CD4-positive, alpha-beta T cell treated with Interleukin-15 for 4 hours (primary cell): ENCODE measurements around the gene TM9SF4.
A peak's percentile ranks its signal among the peaks of the same experiment; 100 is the strongest.
"Not testable (repeated sequence)": the region's sequence is repeated elsewhere in the genome, so short reads cannot be mapped to it uniquely, and the experiment has no call there.

Source experiments
- DNase-seq: peaks from one replicate; pipeline ENCODE4 v3.0.0-alpha.2; 2020; ENCODE audit warnings: low spot score

Gene TM9SF4

DNA sequence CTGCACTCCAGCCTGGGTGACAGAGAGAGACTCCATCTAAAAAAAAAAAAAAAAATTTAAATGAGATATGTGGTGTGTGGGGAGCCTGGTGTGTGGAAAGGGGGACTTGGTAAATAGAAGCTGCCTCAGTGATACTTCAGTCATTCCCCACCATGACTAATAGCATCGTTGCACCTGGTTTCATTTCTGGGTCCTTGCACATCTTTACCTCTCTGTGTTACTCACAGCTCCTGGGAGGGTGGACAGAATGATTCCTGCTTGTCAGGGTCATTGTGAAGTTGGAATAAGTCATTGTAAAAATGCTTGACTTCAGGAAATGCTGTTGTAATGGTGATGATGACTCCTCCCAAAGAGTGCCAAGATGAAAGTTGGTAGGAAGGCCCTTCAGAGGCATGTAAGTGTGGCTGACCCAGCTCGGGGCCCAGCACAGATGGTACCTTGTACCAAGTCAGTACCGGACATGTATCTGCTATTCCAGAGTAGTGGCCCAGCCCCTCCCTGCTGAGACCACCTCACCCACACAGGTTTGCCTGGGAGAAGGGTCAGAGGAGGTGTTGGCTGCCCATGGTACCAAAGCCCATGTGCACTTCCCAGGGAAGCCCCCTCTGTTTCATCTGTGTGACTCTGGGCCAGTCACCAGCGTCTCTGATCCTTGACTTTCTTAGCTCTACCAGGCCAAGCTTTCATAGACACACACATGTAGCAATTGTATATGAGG lies 49.6 kb downstream of the TM9SF4 start:
- DNase-seq, result no peak

- no peak for DNase-seq
Measured at GRCh38 chr20:32159766-32160221, 50.3 kb downstream of the TM9SF4 start.

DNA sequence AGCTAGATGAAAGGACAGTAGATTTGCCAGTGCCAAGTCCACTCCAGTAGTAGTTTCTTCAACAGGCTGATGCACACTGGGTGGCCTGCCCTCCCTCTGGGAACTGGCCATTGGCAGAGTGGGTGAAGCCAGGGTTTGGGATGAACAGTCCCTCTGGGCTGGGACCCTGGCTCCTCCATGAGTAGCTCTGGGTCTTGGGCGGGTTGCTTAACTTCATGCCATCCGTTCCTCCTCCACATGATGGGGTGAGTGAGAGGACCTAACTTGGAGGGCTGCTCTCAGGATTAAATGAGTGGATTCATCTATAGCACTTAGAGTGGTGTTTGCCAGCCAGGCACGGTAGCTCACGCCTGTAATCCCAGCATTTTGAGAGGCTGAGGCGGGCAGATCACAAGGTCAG lies 50.8 kb downstream of the TM9SF4 start:
- no peak for DNase-seq

DNA sequence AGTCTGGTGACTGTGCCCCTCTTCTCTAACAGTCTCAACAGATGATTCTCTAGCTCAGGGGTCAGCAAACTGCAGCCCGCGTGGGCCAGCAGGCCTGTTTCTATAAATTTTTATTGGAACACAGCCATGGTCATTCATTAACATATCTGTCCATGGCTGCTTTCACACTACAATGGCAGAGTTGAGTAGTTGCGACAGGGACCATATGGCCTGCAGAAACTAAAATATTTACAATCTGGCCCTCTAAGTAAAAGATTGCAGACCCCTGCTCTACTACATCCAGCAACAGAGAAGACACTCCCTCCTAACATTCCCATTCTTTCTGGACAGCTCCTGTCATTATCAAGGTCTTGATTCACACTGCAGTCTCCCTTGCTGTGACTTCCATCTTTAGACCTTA lies 52.8 kb downstream of the TM9SF4 start:
- no peak for DNase-seq

DNA sequence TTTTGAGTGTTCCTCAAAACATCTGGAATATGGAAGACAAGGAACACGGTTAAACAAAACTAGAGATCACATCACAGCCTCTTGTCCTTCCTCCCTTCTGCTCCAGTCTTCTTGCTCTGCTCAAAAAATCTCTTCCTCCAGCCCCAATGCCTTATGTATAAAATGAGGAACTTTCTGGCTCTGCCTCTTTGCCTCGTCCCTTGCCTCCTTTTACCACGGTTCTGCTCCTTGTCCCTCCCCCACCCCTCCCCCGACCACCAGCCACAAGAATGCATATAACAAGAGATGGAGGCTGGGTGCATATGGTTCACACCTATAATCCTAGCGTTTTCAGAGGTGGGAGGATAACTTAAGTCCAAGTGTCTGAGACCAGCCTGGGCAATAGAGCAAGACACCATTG lies 54.4 kb downstream of the TM9SF4 start:
- no peak for DNase-seq

DNA sequence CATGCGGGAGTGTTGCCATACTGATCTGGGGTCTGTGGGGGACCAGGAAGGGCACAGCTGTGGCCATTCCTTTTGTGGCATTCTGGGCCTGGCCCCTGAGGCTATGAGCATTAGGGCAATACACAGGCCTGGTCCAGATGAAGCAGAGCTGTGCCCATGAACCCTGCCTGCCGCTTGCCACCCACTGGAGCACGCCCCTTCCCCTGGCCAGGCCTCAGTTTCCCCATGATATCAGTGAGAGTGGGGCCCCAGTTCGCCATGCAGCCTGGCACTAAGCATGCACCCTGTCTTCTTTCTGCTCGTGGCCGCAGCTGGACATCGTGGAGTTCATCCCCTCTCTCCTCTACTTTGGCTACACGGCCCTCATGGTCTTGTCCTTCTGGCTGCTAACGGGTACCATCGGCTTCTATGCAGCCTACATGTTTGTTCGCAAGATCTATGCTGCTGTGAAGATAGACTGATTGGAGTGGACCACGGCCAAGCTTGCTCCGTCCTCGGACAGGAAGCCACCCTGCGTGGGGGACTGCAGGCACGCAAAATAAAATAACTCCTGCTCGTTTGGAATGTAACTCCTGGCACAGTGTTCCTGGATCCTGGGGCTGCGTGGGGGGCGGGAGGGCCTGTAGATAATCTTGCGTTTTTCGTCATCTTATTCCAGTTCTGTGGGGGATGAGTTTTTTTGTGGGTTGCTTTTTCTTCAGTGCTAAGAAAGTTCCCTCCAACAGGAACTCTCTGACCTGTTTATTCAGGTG lies 55.6 kb downstream of the TM9SF4 start:
- DNase-seq, result no peak

GRCh38 chr20:32165836-32166545 lies 56.5 kb downstream of the TM9SF4 start:
- no peak for DNase-seq

GRCh38 chr20:32167552-32167951 lies 58.0 kb downstream of the TM9SF4 start:
- DNase-seq, result no peak

DNA sequence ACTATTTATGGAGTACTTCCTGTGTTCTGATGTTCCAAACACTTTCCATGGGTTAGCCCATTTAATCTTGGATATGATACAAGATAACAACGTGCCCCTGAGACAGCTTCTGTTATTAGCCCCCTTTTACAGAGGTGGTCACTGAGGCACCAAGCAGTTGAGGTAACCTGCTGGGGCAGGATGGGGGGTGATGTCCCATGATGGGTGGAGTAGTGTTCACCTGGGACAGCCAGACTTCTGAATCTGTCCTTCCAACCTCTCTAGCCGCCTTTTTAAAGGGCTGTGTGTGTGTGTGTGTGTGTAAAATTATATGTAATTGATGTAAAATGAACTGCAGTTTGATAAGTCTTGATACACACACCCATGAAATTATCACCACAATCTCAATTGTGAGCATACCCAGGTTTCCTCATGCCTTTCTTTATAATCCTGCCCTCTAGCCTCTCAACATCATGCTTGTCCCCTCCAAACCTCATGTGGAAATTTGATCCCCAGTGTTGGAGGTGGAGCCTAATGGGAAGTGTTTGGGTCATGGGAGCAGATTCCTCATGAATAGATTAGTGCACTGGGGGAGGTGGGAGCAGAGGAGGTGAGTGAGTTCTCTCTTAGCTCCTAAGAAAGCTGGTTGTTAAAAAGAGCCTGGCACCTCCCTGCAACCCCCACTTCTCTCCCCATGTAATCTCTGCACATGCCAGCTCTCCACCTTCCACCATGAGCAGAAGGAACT lies 58.8 kb downstream of the TM9SF4 start:
- no peak for DNase-seq

GRCh38 chr20:32177696-32178095 lies 68.2 kb downstream of the TM9SF4 start:
- not testable (repeated sequence) for DNase-seq

GRCh38 chr20:32179515-32179914 lies 70.0 kb downstream of the TM9SF4 start:
- DNase-seq, result no peak

DNA sequence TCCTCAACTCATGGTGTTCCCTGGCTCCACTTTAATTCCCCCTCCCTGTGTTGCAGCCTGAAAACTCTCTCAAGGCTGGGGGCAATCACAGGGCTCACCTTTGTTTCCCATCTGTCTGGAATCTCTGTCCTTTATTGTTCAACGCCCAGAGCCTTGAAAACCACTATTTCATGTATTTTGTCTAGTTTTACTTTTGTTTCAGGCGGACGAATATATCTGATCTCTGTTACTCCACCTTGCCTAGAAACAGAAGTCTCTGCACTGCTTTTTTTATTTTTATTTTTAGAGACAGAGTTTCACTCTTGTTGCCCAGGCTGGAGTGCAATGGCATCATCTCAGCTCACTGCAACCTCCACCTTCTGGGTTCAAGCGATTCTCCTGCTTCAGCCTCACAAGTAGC lies 70.4 kb downstream of the TM9SF4 start:
- no peak for DNase-seq

- DNase-seq, result no peak
Measured at GRCh38 chr20:32181606-32182005, 72.1 kb downstream of the TM9SF4 start.

DNA sequence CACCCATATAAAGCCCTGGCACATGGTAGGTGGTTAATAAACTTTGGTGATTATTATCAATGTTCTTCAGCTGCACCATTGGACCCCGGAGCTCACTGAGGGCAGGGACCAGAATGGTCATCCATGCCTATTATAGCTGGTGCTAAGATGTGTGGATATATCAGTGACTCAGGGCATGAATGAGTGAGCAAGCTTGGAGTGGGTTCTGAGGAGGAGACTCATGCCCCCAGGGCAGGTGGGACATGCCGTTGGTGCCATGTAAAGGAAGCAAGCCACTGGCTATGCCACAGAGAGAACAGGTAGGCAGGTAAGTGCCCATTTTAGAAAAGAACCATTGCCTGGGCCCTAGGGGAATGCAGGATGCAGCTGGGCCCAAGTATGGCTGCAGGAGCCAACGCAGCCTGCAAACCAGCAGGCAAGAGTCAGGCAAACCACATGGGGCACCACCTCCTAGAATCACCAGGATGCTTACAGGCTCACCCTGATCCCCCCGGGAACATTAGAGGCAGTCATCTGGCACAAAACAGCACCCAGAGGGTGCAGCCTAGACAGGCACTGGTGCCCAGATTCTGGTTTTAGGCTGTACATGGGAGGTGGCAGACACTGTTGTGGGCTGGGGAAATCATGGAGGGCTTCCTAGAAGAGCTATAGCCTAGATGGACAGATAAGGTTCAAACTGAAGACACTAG lies 74.6 kb downstream of the TM9SF4 start:
- no peak for DNase-seq

- DNase-seq, result no peak
Measured at GRCh38 chr20:32184961-32185603, 75.6 kb downstream of the TM9SF4 start.

GRCh38 chr20:32186506-32186905 lies 77.0 kb downstream of the TM9SF4 start:
- DNase-seq, result no peak

GRCh38 chr20:32188376-32189122 lies 79.0 kb downstream of the TM9SF4 start:
- no peak for DNase-seq

DNA sequence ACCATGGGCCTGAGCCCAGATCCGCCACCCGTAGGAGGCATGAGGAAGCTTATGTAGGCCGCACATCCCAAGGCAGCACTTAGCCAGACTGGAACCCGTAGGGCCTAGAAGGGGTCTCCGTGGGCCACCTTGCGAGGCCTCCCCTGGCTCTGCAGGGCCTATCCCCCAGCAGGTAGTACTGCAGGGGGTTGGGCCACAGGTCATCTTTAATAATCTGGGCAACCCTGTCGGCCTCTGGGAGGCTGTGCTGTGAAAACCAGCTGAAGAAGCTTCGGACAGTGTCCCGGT lies 79.6 kb downstream of the TM9SF4 start:
- DNase-seq, result no peak

- DNase-seq, result peak; percentile 29
Measured at GRCh38 chr20:32189691-32190615, 80.4 kb downstream of the TM9SF4 start.
